Activated B cell treated with CpG ODN at 0.5 μM for 24 hours (primary cell): ENCODE measurements around the gene MTX1. TPM values are rescaled to one million over a fixed set of nuclear protein-coding genes. Genes with fewer than 3 reads are reported as not detected.

Source experiments
- ATAC-seq: fragments of 200-7000 bp; cut with Tn5 transposase; one replicate; pipeline ENCODE4 v1.10.0; 2021; ENCODE audit warnings: low read depth, mild to moderate bottlenecking, moderate library complexity
- CTCF ChIA-PET: fragments of 350-600 bp; sonication (Branson Sonifier 250); formaldehyde crosslinking; loops from one replicate; lab custom pipeline; 2021; ENCODE audit warnings: antibody characterized with exemption; lab: Charles Lee
- POLR2A ChIA-PET: fragments of 350-600 bp; sonication (Branson Sonifier 250); formaldehyde crosslinking; loops from one replicate; lab custom pipeline; 2021; ENCODE audit warnings: antibody characterized with exemption; lab: Charles Lee
- DNase-seq: peaks from one replicate; pipeline ENCODE4 v3.0.0; 2022
- H3K27ac Mint-ChIP-seq: one replicate; pipeline ENCODE4 v1.8.0; 2020; ENCODE audit warnings: mixed read lengths
- H3K27me3 Mint-ChIP-seq: one replicate; pipeline ENCODE4 v1.8.0; 2021; ENCODE audit warnings: mixed read lengths
- H3K36me3 Mint-ChIP-seq: one replicate; pipeline ENCODE4 v1.8.0; 2021; ENCODE audit warnings: low read depth, mixed read lengths
- H3K4me1 Mint-ChIP-seq: one replicate; pipeline ENCODE4 v1.8.0; 2021; ENCODE audit warnings: mixed read lengths
- H3K4me3 Mint-ChIP-seq: one replicate; pipeline ENCODE4 v1.8.0; 2020; ENCODE audit warnings: mild to moderate bottlenecking, mixed read lengths
- H3K9me3 Mint-ChIP-seq: one replicate; pipeline ENCODE4 v1.8.0; 2020; ENCODE audit warnings: mixed read lengths
- CTCF ChIP-seq: fragments of 200-600 bp; IDR thresholded peaks from one replicate; pipeline ENCODE4 v1.8.0; 2022; ENCODE audit warnings: antibody characterized with exemption, mild to moderate bottlenecking
- intact Hi-C: fragments of 100-400 bp; cut with micrococcal nuclease; formaldehyde crosslinking; loops from one replicate; pipeline ENCODE4 v1.15.1; 2024
- total RNA-seq: library from RNA; stranded (reverse); gene quantifications from 2 replicates; pipeline ENCODE4 v1.2.3, GENCODE V29; 2022

The MTX1 gene
- total RNA-seq, 1 donor from 2014 or later, result 36.7 TPM

GRCh38 chr1:155184835-155185782, 23.4 kb upstream of the MTX1 start:
- Mint-ChIP-seq H3K27me3 (no peaks in the 10 kb centered on the region), H3K4me1 (peaks cover 28% of the 10 kb centered on the region), H3K9me3 (no peaks in the 10 kb centered on the region), H3K27ac (peak overlapping the region; percentile 74), H3K4me3 (peak overlapping the region; percentile 44), H3K36me3 (no peaks in the 10 kb centered on the region)
- no peak for TF ChIP-seq CTCF
- CTCF ChIA-PET, result interaction anchor here (1.0 to 3.2 kb wide), 7 partner anchors 8 to 100 kb away, joined by 3 to 15 read pairs (median 3); partner anchors contain the start of gene KRTCAP2
- peak; percentile 49 for DNase-seq
- ATAC-seq, result peak; percentile 98
- intact Hi-C loops, result no loop called here
- POLR2A ChIA-PET, result interaction anchor here (0.6 to 3.1 kb wide), 6 partner anchors 9 to 59 kb away, joined by 3 to 25 read pairs (median 4); partner anchors contain the start of gene KRTCAP2

DNA sequence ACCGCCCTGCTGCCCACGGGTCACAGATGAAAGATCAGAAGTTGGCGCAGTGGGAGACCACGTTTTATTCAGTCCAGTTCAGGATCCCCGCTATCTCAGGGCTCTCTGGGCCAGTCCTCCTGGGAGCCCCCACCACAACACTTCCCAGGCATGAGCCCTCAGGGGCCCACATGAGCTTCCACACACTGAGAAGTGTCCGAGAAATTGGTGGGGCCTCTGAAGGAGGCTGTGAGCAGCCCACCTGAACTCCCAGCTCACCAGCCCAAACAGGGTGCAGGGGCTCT, 22.8 kb upstream of the MTX1 start:
- CTCF ChIA-PET, result interaction anchor here (1.0 to 3.2 kb wide), 7 partner anchors 8 to 101 kb away, joined by 3 to 15 read pairs (median 3); partner anchors contain the start of gene KRTCAP2
- ATAC-seq (no peak), DNase-seq (no peak)
- POLR2A ChIA-PET, result interaction anchor here (0.6 to 3.1 kb wide), 4 partner anchors 8 to 58 kb away, joined by 3 to 25 read pairs (median 4); partner anchors contain the start of gene KRTCAP2
- H3K4me3 Mint-ChIP-seq, result peak overlapping the region; percentile 44
- H3K4me1 Mint-ChIP-seq, result peaks cover 28% of the 10 kb centered on the region
- TF ChIP-seq CTCF, result no peak
- no peaks in the 10 kb centered on the region for H3K36me3 Mint-ChIP-seq
- peak overlapping the region; percentile 74 for H3K27ac Mint-ChIP-seq
- H3K9me3 Mint-ChIP-seq, result no peaks in the 10 kb centered on the region
- no peaks in the 10 kb centered on the region for H3K27me3 Mint-ChIP-seq
- intact Hi-C loops, result no loop called here

DNA sequence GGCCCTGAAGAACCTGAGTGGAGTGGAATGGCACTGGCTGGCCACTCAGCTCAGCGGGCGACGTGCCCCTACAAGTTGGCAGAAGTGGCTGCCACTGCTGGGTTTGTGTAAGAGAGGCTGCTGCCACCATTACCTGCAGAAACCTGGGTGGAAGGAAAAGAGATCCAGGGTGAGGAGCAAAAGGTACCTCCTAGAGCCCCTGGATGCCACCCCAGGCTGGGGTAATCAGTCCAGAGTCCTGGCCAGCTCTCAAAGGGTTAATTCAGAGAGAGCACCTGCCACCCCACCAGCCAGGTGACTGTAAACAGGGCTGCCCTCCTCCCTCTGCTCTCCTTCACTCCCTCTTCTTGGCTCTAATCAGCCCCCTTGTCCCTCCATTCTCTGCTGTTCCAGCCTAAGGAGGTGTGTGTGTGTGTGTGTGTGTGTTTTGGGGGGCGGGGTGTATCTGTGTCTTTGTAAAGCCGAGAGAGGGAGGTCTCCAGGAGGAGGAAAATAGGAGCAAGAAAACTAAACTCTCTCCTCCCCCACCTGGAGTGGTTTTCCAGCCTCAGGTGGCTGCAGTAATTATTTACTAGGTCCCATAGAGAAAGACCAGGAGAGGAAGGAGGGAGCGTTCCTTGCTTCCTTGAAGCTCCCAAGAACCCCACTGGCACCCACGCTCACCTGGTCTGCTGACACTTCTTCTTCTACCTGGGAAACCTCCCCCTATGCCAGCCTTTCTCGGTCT, 22.3 kb upstream of the MTX1 start:
- Mint-ChIP-seq H3K9me3 (no peaks in the 10 kb centered on the region), H3K27me3 (no peaks in the 10 kb centered on the region), H3K36me3 (no peaks in the 10 kb centered on the region), H3K27ac (no peak overlapping the region), H3K4me1 (peaks cover 28% of the 10 kb centered on the region), H3K4me3 (no peak overlapping the region)
- ATAC-seq (no peak), DNase-seq (no peak)
- TF ChIP-seq CTCF, result no peak
- CTCF ChIA-PET, result interaction anchor here (1.9 to 3.2 kb wide), 3 partner anchors 8 to 13 kb away, joined by 6 to 15 read pairs (median 13); partner anchors contain the start of gene KRTCAP2
- intact Hi-C loops, result no loop called here
- POLR2A ChIA-PET, result interaction anchor here (0.6 to 3.1 kb wide), 2 partner anchors 8 to 798 kb away, joined by 5 to 25 read pairs; no protein-coding TSS in a partner anchor

- DNase-seq (no peak), ATAC-seq (no peak)
- Mint-ChIP-seq H3K27ac (no peak overlapping the region), H3K4me1 (peaks cover 29% of the 10 kb centered on the region), H3K9me3 (no peaks in the 10 kb centered on the region), H3K36me3 (no peaks in the 10 kb centered on the region), H3K4me3 (no peak overlapping the region), H3K27me3 (no peaks in the 10 kb centered on the region)
- POLR2A ChIA-PET, result interaction anchor here (0.6 kb wide), 1 partner anchor 798 kb away, joined by 5 read pairs; no protein-coding TSS in a partner anchor
- intact Hi-C loops, result no loop called here
- CTCF ChIA-PET, result no interaction called here
- TF ChIP-seq CTCF, result no peak
Measured at GRCh38 chr1:155186794-155187455, 21.6 kb upstream of the MTX1 start.
